Measurements from ENCODE around the gene TM7SF2.
"Not testable (repeated sequence)": the region's sequence is repeated elsewhere in the genome, so short reads cannot be mapped to it uniquely, and the experiment has no call there.

TM7SF2 gene

DNA sequence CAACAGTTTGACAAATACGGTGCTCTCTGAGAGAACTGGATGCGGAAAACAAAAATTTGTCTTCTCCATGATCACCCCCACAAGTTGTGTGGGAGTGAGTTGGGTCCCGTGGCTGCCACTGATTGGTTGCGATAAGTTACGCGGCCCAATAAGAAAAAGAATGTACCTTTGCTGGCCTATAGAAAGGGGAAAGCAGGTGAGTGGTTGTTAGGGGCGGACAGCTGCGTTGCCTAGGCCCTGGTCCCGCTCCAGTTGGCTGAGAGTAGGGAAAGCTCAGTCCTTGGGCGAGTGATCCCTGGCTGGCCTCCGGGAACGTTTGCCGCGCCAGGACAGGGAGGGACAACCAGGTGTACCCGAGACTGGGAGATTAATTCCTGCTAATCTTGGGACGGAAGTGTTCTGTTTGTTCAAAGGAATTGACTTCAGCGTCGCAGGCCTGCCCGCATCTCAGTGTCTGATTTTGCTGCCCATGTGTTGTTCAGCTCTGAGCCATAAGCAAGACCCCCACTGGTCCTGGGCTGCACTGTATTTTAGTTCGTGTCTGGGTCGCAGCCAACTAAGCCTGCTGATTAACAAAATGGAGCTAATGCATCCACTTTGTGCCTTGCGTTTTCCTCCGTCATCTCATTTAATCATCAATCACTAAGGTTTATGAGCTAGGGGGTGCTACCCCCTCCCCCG is 23.4 kb downstream of the TM7SF2 start:
- DNase-seq = peak; percentile 69 to 95 (median 86)
- intact Hi-C loops (cut with DNase I) = no loop called here

DNA sequence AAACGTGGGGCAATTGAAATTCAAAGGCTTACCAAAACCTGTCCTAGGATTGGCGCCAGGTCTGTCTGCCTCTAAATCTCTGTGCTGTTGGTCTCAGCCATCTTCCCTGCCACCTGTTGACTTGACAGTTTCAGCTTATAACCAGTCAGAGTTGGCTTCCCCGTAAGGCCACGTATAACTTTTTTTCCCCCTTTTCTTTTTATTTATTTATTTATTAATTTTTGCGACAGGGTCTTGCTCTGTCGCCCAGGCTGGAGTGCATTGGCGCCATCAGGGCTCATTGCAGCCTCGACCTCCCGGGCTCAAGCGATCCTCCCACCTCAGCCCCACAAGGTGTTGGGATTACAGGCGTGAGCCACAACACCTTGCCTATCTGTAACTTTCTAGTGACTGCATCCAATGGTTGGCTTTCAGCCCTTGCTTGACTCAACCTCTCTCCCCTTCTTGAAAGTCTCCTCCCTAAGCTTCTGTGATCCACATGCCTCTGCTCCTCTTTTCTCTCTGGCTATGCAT is 24.0 kb downstream of the TM7SF2 start:
- intact Hi-C loops (cut with DNase I) = no loop called here
- no peak for DNase-seq

DNA sequence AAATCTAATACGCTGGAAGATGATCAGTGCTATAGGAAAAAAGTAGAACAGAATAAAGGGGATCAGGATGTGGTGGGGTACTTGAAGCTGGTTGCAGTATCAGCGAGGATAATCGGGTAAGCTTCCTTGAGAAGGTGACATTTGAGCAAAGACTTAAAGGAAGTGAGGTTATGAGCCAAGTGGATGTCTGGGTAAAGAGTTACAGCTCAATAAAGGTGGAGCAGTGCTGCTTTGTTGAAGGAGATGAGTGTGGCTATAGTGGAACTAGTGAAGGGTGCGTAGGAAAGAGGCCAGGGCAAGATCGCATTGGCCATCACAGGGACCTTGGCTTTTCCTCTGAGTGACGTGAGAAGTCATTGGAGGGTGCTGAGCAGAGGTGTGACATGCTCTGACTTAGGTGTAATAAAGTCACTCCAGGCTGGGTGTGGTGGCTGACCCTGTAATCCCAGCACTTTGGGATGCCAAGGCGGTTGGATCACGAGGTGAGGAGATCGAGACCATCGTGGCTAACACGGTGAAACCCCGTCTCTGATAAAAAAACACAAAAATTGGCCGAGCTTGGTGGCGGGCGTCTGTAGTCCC is 24.9 kb downstream of the TM7SF2 start:
- intact Hi-C loops (cut with DNase I) = no loop called here
- no peak for DNase-seq

- intact Hi-C loops (cut with DNase I) = no loop called here
- no peak for DNase-seq
Observed at GRCh38 chr11:65141896-65142494, 30.3 kb downstream of the TM7SF2 start.

GRCh38 chr11:65147352-65148075 is 35.8 kb downstream of the TM7SF2 start:
- no peak for DNase-seq

DNA sequence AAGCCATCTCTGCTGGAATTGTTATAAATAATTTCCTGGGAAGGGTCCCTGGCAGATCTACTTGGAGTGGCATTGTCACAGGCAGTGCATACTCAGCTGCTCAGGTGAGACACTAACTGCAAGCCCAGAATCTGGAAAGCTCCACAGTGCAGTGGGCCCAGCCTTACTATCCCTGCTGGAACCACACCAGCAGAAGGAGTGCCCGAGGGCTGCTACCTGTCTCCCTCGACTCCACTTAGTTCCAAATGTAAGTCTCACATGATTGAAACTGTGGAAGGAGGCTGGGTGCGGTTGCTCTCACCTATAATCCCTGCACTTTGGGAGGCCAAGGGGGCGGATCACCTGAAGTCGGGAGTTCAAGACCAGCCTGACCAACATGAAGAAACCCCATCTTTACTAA is 37.0 kb downstream of the TM7SF2 start:
- intact Hi-C loops (cut with DNase I) = no loop called here

More at GRCh38 chr11:65147352-65148075, 35.8 kb downstream of the TM7SF2 start:
- intact Hi-C loops (cut with DNase I) = no loop called here

GRCh38 chr11:65150131-65150508 is 38.4 kb downstream of the TM7SF2 start:
- DNase-seq = peak in 1 of 42 donors; percentile 40
- intact Hi-C loops (cut with DNase I) = not testable (repeated sequence)

More for the DNA sequence above, 37.0 kb downstream of the TM7SF2 start:
- no peak for DNase-seq

- intact Hi-C loops (cut with DNase I) = no loop called here
Observed at GRCh38 chr11:65150509-65151299, 39.0 kb downstream of the TM7SF2 start.

DNA sequence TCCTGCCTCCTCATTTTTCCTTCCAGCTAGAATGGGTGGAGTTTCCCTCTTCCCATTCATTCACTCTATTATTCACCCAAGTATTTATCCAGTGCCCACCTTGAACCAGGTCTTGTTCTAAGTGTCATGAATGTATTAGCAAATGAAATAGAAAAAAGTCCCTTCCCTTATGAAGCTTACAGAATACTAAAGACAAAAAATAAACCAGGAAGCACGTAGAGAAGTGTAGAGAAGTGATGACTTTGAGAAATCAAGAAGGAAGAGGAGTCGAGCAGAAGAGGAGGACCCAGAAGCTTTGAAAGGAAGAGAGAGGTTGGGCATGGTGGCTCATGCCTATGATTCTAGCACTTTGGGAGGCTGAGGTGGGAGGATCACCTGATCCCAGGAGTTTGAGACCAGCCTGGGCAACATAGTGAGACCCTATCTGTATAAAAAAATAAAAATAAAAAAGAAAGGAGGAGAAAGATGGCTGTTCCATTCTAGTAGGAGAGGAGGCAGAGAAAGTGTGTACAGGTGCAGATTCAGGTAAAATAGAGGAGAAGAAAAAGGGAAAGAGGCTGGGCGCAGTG is 39.7 kb downstream of the TM7SF2 start:
- intact Hi-C loops (cut with DNase I) = no loop called here
- DNase-seq = no peak

More at GRCh38 chr11:65150509-65151299, 39.0 kb downstream of the TM7SF2 start:
- peak; percentile 19 to 89 (median 55) for DNase-seq

GRCh38 chr11:65152122-65152521 is 40.5 kb downstream of the TM7SF2 start:
- no peak for DNase-seq
- intact Hi-C loops (cut with DNase I) = no loop called here

GRCh38 chr11:65156256-65156655 is 44.6 kb downstream of the TM7SF2 start:
- intact Hi-C loops (cut with DNase I) = no loop called here
- no peak for DNase-seq

GRCh38 chr11:65156926-65157325 is 45.3 kb downstream of the TM7SF2 start:
- no peak for DNase-seq
- intact Hi-C loops (cut with DNase I) = no loop called here

GRCh38 chr11:65157336-65157735 is 45.7 kb downstream of the TM7SF2 start:
- intact Hi-C loops (cut with DNase I) = no loop called here
- DNase-seq = no peak

DNA sequence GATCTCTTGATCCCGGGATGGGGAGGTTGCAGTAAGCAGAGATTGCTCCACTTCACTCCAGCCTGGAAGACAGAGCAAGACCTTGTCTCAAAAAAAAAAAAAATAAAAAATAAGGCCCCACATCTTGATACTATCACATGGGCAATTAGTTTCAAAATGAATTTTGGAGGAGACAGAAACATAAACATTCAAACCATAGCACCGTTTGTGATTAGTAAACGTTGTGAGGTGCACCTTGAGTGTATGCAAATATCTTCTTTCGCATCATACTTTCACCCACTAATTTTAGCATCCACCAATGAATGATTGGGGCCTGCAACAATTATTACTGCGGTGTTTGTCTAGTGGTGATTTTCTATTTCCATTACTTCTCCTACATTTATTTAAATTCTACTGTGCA is 47.3 kb downstream of the TM7SF2 start:
- no peak for DNase-seq

GRCh38 chr11:65160643-65161042 is 49.0 kb downstream of the TM7SF2 start:
- intact Hi-C loops (cut with DNase I) = no loop called here
- DNase-seq = no peak

More for the DNA sequence above, 47.3 kb downstream of the TM7SF2 start:
- intact Hi-C loops (cut with DNase I) = no loop called here

- intact Hi-C loops (cut with DNase I) = no loop called here
- DNase-seq = no peak
Observed at GRCh38 chr11:65163684-65164083, 52.0 kb downstream of the TM7SF2 start.

All from head of caudate nucleus (tissue), 42 donors.